MCF 10A (cell line): ENCODE measurements around the gene CLEC2L. TPM values are rescaled to one million over a fixed set of nuclear protein-coding genes. Genes with fewer than 3 reads are reported as not detected.

Experiments used
- BruUV-seq: library from RNA; stranded (reverse); fragments of 400-500 nt; replicated peaks from 2 replicates; lab custom pipeline; 2021; lab: Mats Ljungman, UMichigan
- CTCF ChIA-PET: fragments of 300-600 bp; sonication (Branson Sonifier 250); formaldehyde crosslinking; extraction: SDS; loops from one replicate; lab custom pipeline; 2021; ENCODE audit warnings: antibody characterized with exemption, inconsistent platforms; lab: Yijun Ruan, JAX
- POLR2A ChIA-PET: fragments of 300-600, 350-650 bp; sonication (Branson Sonifier 250); formaldehyde crosslinking; extraction: SDS; loops from one replicate; lab custom pipeline; 2020; ENCODE audit warnings: antibody characterized with exemption, inconsistent platforms; lab: Yijun Ruan, JAX
- DNase-seq: peaks from one replicate; pipeline ENCODE4 v3.0.0-alpha.2; 2018; ENCODE audit not compliant: unreplicated experiment
- H3K27ac Mint-ChIP-seq: one replicate; pipeline ENCODE4 v1.8.0; 2022; ENCODE audit warnings: mild to moderate bottlenecking, low read depth, mixed read lengths; ENCODE audit not compliant: unreplicated experiment
- H3K27me3 Mint-ChIP-seq: one replicate; pipeline ENCODE4 v1.8.0; 2022; ENCODE audit warnings: mixed read lengths; ENCODE audit not compliant: insufficient read depth, unreplicated experiment
- H3K36me3 Mint-ChIP-seq: one replicate; pipeline ENCODE4 v1.8.0; 2022; ENCODE audit warnings: mild to moderate bottlenecking, moderate library complexity, mixed read lengths; ENCODE audit not compliant: insufficient read depth, unreplicated experiment
- H3K4me1 Mint-ChIP-seq: one replicate; pipeline ENCODE4 v1.8.0; 2022; ENCODE audit warnings: mixed read lengths; ENCODE audit not compliant: insufficient read depth, unreplicated experiment
- H3K4me3 Mint-ChIP-seq: one replicate; pipeline ENCODE4 v1.8.0; 2022; ENCODE audit warnings: mild to moderate bottlenecking, moderate library complexity, mixed read lengths; ENCODE audit not compliant: unreplicated experiment
- H3K9me3 Mint-ChIP-seq: one replicate; pipeline ENCODE4 v1.8.0; 2022; ENCODE audit warnings: mixed read lengths; ENCODE audit not compliant: unreplicated experiment
- intact Hi-C: fragments of 100-400 bp; cut with micrococcal nuclease; formaldehyde crosslinking; loops from 2 replicates; pipeline ENCODE4 v1.14.1; 2022
- total RNA-seq: library from RNA; stranded (reverse); gene quantifications from 2 replicates; pipeline ENCODE4 v1.2.3, GENCODE V29; 2022
- TF ChIP-seq, protein P1 (sequence below): fragments of 200-600 bp; IDR thresholded peaks from one replicate; pipeline ENCODE4 v1.8.0; 2022; ENCODE audit warnings: antibody characterized with exemption, mild to moderate bottlenecking; ENCODE audit not compliant: unreplicated experiment

The CLEC2L gene
- total RNA-seq, 1 experiment from 2014 or later = not detected

GRCh38 chr7:139583826-139584553 lies 60.5 kb downstream of the CLEC2L start:
- Mint-ChIP-seq H3K9me3 (no peaks in the 10 kb centered on the region), H3K36me3 (peaks cover 89% of the 10 kb centered on the region), H3K27ac (no peak overlapping the region), H3K4me3 (no peak overlapping the region), H3K4me1 (peaks cover 6% of the 10 kb centered on the region), H3K27me3 (no peaks in the 10 kb centered on the region)
- TF ChIP-seq, protein P1, sequence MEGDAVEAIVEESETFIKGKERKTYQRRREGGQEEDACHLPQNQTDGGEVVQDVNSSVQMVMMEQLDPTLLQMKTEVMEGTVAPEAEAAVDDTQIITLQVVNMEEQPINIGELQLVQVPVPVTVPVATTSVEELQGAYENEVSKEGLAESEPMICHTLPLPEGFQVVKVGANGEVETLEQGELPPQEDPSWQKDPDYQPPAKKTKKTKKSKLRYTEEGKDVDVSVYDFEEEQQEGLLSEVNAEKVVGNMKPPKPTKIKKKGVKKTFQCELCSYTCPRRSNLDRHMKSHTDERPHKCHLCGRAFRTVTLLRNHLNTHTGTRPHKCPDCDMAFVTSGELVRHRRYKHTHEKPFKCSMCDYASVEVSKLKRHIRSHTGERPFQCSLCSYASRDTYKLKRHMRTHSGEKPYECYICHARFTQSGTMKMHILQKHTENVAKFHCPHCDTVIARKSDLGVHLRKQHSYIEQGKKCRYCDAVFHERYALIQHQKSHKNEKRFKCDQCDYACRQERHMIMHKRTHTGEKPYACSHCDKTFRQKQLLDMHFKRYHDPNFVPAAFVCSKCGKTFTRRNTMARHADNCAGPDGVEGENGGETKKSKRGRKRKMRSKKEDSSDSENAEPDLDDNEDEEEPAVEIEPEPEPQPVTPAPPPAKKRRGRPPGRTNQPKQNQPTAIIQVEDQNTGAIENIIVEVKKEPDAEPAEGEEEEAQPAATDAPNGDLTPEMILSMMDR = no peak
- intact Hi-C loops = no loop called here
- no TSS peak for BruUV-seq
- no peak for DNase-seq
- ChIA-PET POLR2A (no interaction called here), CTCF (interaction anchor here (0.6 to 1.5 kb wide), 3 partner anchors 18 to 418 kb away, joined by 3 to 5 read pairs (median 4); no protein-coding TSS in a partner anchor)

DNA sequence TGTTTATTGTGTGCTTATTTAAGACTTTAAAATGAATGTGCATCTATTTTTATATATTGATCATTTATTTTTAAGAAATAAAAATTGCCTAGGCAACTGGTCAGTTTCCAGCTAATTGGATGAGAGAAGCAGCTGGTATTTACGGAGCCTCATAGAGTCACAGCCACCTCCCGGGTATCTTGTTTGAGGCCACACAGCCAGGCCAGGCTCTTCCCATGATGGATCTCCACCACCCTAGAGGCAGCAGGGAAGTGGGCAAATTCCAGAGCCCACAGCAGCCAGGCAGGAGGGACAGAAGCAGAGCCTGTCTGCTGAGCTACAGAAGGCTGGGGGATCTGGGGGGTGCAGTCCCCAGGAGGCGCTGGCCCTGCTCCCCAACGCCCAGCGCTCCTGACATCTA lies 61.6 kb downstream of the CLEC2L start:
- H3K27ac Mint-ChIP-seq = no peak overlapping the region
- intact Hi-C loops = no loop called here
- no TSS peak for BruUV-seq
- peaks cover 94% of the 10 kb centered on the region for H3K36me3 Mint-ChIP-seq
- ChIA-PET POLR2A (no interaction called here), CTCF (interaction anchor here (0.5 to 1.5 kb wide), 2 partner anchors 255 to 417 kb away, joined by 3 to 4 read pairs; no protein-coding TSS in a partner anchor)
- H3K4me1 Mint-ChIP-seq = peaks cover 6% of the 10 kb centered on the region
- H3K27me3 Mint-ChIP-seq = no peaks in the 10 kb centered on the region
- TF ChIP-seq, protein P1 = no peak
- no peak for DNase-seq
- no peaks in the 10 kb centered on the region for H3K9me3 Mint-ChIP-seq
- no peak overlapping the region for H3K4me3 Mint-ChIP-seq

DNA sequence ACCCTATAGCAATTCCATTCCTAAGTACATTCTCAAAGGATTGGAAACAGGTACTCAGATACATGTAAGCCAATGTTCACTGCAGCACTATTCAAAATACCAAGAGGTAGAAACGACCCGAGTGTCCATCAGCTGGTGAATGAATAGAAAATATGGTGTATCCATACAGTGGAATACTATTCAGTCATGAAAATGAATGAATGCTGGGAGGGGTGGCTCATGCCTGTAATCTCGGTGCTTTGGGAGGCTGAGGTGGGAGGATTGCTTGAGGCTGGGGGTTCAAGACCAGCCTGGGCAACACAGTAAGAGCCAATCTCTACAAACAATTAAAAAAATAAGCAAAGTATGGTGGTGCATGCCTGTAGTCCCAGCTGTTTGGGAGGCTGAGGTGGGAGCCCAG lies 62.8 kb downstream of the CLEC2L start:
- BruUV-seq = no TSS peak
- Mint-ChIP-seq H3K27me3 (no peaks in the 10 kb centered on the region), H3K4me3 (no peak overlapping the region), H3K9me3 (no peaks in the 10 kb centered on the region), H3K36me3 (peaks cover 90% of the 10 kb centered on the region), H3K27ac (no peak overlapping the region), H3K4me1 (peaks cover 6% of the 10 kb centered on the region)
- ChIA-PET POLR2A (no interaction called here), CTCF (no interaction called here)
- no peak for DNase-seq
- intact Hi-C loops = no loop called here
- TF ChIP-seq, protein P1 = no peak

DNA sequence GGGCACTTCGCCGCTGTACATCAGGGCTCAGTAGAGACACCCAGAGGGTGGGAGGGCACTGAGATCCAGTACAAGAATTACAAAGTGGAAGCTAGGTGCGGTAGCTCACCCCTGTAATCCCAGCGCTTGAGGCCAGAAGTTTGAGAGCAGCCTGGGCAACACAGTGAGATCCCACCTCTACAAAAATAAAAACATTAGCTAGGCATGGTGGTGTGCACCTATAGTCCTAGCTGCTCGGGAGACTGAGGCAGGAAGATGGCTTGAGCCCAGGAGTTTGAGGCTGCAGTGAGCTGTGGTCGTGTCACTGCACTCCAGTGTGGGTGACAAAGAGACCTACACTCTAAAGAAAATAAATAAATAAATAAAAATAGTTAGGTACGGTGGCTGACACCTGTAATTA lies 64.0 kb downstream of the CLEC2L start:
- no peak overlapping the region for H3K4me3 Mint-ChIP-seq
- ChIA-PET POLR2A (no interaction called here), CTCF (no interaction called here)
- intact Hi-C loops = no loop called here
- no peaks in the 10 kb centered on the region for H3K9me3 Mint-ChIP-seq
- no peaks in the 10 kb centered on the region for H3K27me3 Mint-ChIP-seq
- TF ChIP-seq, protein P1 = no peak
- DNase-seq = no peak
- no TSS peak for BruUV-seq
- H3K27ac Mint-ChIP-seq = no peak overlapping the region
- H3K4me1 Mint-ChIP-seq = peaks cover 6% of the 10 kb centered on the region
- peaks cover 90% of the 10 kb centered on the region for H3K36me3 Mint-ChIP-seq
